MM.1S (cell line): Measurements from ENCODE around the gene GFOD2.

Source experiments
- DNase-seq: peaks from one replicate; pipeline ENCODE4 v3.0.0-alpha.2; 2015
- H2AFZ ChIP-seq: fragments of 300-600 bp; sonication (generic); 2 replicates; pipeline ENCODE4 v1.6.0; 2016; ENCODE audit warnings: antibody characterized with exemption, low read length
- H3F3A ChIP-seq: fragments of 300-600 bp; sonication (generic); 2 replicates; pipeline ENCODE4 v1.6.1; 2016; ENCODE audit warnings: mild to moderate bottlenecking, antibody characterized with exemption, low read length, moderate library complexity, mixed read lengths; ENCODE audit not compliant: insufficient read depth
- H3K27ac ChIP-seq: fragments of 300-600 bp; sonication (generic); 2 replicates; pipeline ENCODE4 v1.5.1; 2016; ENCODE audit warnings: mild to moderate bottlenecking, low read length
- H3K27me3 ChIP-seq: fragments of 300-600 bp; sonication (generic); replicated peaks from 2 replicates; pipeline ENCODE4 v1.6.0; 2016; ENCODE audit warnings: low read length; ENCODE audit not compliant: insufficient read depth
- H3K36me3 ChIP-seq: fragments of 300-600 bp; sonication (generic); replicated peaks from 2 replicates; pipeline ENCODE4 v1.6.1; 2016; ENCODE audit warnings: mild to moderate bottlenecking, low read length, mixed read lengths; ENCODE audit not compliant: insufficient read depth
- H3K4me1 ChIP-seq: fragments of 300-600 bp; sonication (generic); 2 replicates; pipeline ENCODE4 v1.6.1; 2016; ENCODE audit warnings: low read length, mixed read lengths
- H3K4me2 ChIP-seq: fragments of 300-600 bp; sonication (generic); 2 replicates; pipeline ENCODE4 v1.6.0; 2016; ENCODE audit warnings: low read depth, low read length
- H3K4me3 ChIP-seq: fragments of 300-600 bp; sonication (generic); 2 replicates; pipeline ENCODE4 v1.5.1; 2016; ENCODE audit warnings: low read length, mixed read lengths
- H3K79me2 ChIP-seq: fragments of 300-600 bp; sonication (generic); 2 replicates; pipeline ENCODE4 v1.6.1; 2016; ENCODE audit warnings: mixed run types, low read length, mixed read lengths
- H3K9ac ChIP-seq: fragments of 300-600 bp; sonication (generic); 2 replicates; pipeline ENCODE4 v1.6.1; 2016; ENCODE audit warnings: low read length, mixed read lengths
- H3K9me2 ChIP-seq: fragments of 300-600 bp; sonication (generic); replicated peaks from 2 replicates; pipeline ENCODE4 v1.6.1; 2016; ENCODE audit warnings: mild to moderate bottlenecking, low read length, mixed read lengths; ENCODE audit not compliant: insufficient read depth
- H3K9me3 ChIP-seq: fragments of 300-600 bp; sonication (generic); replicated peaks from 2 replicates; pipeline ENCODE4 v1.6.1; 2016; ENCODE audit warnings: mild to moderate bottlenecking, low read length, mixed read lengths; ENCODE audit not compliant: insufficient read depth
- H4K20me1 ChIP-seq: fragments of 300-600 bp; sonication (generic); 2 replicates; pipeline ENCODE4 v1.6.1; 2016; ENCODE audit warnings: mild to moderate bottlenecking, low read length, moderate library complexity, mixed read lengths; ENCODE audit not compliant: insufficient read depth
- CTCF ChIP-seq: fragments of 300-600 bp; sonication (generic); IDR thresholded peaks from 2 replicates; pipeline ENCODE4 v1.5.1; 2016; ENCODE audit warnings: antibody characterized with exemption, low read length, mixed read lengths
- EZH2 ChIP-seq: fragments of 300-600 bp; sonication (generic); optimal IDR thresholded peaks from 2 replicates; pipeline ENCODE3; 2017; ENCODE audit warnings: low read depth, mild to moderate bottlenecking, antibody characterized with exemption, low read length, mixed read lengths
- EZH2phosphoT487 ChIP-seq: fragments of 300-600 bp; sonication (generic); IDR thresholded peaks from 2 replicates; pipeline ENCODE4 v1.6.1; 2018; ENCODE audit warnings: antibody characterized with exemption, low read length

GFOD2 gene

GRCh38 chr16:67661101-67661761, 57.9 kb downstream of the GFOD2 start:
- H2AFZ ChIP-seq, result peak overlapping the region; percentile 98
- no peaks in the 10 kb centered on the region for H3K27me3 ChIP-seq
- H3F3A ChIP-seq, result peaks cover 12% of the 10 kb centered on the region; the same call in 1 of the 2 replicates
- H3K9me2 ChIP-seq, result no peaks in the 10 kb centered on the region
- H3K27ac ChIP-seq, result peak overlapping the region; percentile 94
- H3K9ac ChIP-seq, result peak overlapping the region; percentile 95
- H3K4me3 ChIP-seq, result peak overlapping the region; percentile 91
- H3K4me2 ChIP-seq, result peak overlapping the region; percentile 99
- no peaks in the 10 kb centered on the region for H4K20me1 ChIP-seq
- H3K36me3 ChIP-seq, result no peaks in the 10 kb centered on the region
- peak; percentile 49 for DNase-seq
- TF ChIP-seq EZH2phosphoT487, result no peak
- TF ChIP-seq EZH2, result no peak
- TF ChIP-seq CTCF, result no peak
- peaks cover 17% of the 10 kb centered on the region for H3K4me1 ChIP-seq
- no peaks in the 10 kb centered on the region for H3K9me3 ChIP-seq
- H3K79me2 ChIP-seq, result peaks cover 54% of the 10 kb centered on the region

- Histone ChIP-seq H3K4me3 (peak within 1 kb of the TSS; percentile 93), H3K27ac (peak within 1 kb of the TSS; percentile 96), H3K4me2 (peak within 1 kb of the TSS; percentile 99), H3K9me2 (no peaks in the 10 kb centered on the region), H3K79me2 (peaks cover 49% of the 10 kb centered on the region), H3K4me1 (peaks cover 14% of the 10 kb centered on the region), H3K36me3 (no peaks in the 10 kb centered on the region), H4K20me1 (no peaks in the 10 kb centered on the region), H3K27me3 (no peaks in the 10 kb centered on the region), H3F3A (peaks cover 15% of the 10 kb centered on the region; the same call in 1 of the 2 replicates), H2AFZ (peak within 1 kb of the TSS; percentile 98), H3K9me3 (no peaks in the 10 kb centered on the region), H3K9ac (peak within 1 kb of the TSS; percentile 95)
- DNase-seq, result peak; percentile 99
- no peak for TF ChIP-seq EZH2phosphoT487
- no peak for TF ChIP-seq EZH2
- no peak for TF ChIP-seq CTCF
These were observed 58.5 kb downstream of the GFOD2 start, which contains the start of gene PARD6A for GRCh38 chr16:67660564-67661028. PARD6A (plus strand) TSS chr16:67660960; CDS start chr16:67661039, 79 bp downstream.

GRCh38 chr16:67659675-67660563, 59.2 kb downstream of the GFOD2 start, which contains the start of gene ACD:
ACD (minus strand) TSS chr16:67660260; CDS start chr16:67660220, 40 bp downstream.
- no peaks in the 10 kb centered on the region for H3K27me3 ChIP-seq
- no peaks in the 10 kb centered on the region for H3K9me2 ChIP-seq
- peaks cover 45% of the 10 kb centered on the region for H3K79me2 ChIP-seq
- H2AFZ ChIP-seq, result peak within 1 kb of the TSS; percentile 98
- peak within 1 kb of the TSS; percentile 93 for H3K4me3 ChIP-seq
- no peaks in the 10 kb centered on the region for H4K20me1 ChIP-seq
- peak within 1 kb of the TSS; percentile 95 for H3K9ac ChIP-seq
- peak; percentile 96 for DNase-seq
- no peaks in the 10 kb centered on the region for H3K36me3 ChIP-seq
- TF ChIP-seq EZH2phosphoT487, result no peak
- TF ChIP-seq CTCF, result no peak
- TF ChIP-seq EZH2, result no peak
- no peaks in the 10 kb centered on the region for H3K9me3 ChIP-seq
- H3K4me1 ChIP-seq, result peaks cover 13% of the 10 kb centered on the region
- H3K27ac ChIP-seq, result peak within 1 kb of the TSS; percentile 96
- peaks cover 17% of the 10 kb centered on the region for H3F3A ChIP-seq
- peak within 1 kb of the TSS; percentile 99 for H3K4me2 ChIP-seq
